GM19455 (cell line): ENCODE data around the gene ODAD2.

Source experiments
- ATAC-seq: cut with Tn5 transposase; IDR thresholded peaks from one replicate; pipeline ENCODE4 v1.9.1; 2021; ENCODE audit not compliant: unreplicated experiment

ODAD2 gene

GRCh38 chr10:27861781-27862180 is 137.1 kb downstream of the ODAD2 start:
- no peak for ATAC-seq

- ATAC-seq = no peak
Observed at GRCh38 chr10:27857616-27858015, 141.3 kb downstream of the ODAD2 start.

- no peak for ATAC-seq
Observed at GRCh38 chr10:27844223-27844622, 154.7 kb downstream of the ODAD2 start.

GRCh38 chr10:27838901-27839300 is 160.0 kb downstream of the ODAD2 start:
- no peak for ATAC-seq

- ATAC-seq = no peak
Observed at GRCh38 chr10:27838361-27838760, 160.5 kb downstream of the ODAD2 start.

- ATAC-seq = no peak
Observed at GRCh38 chr10:27834476-27834875, 164.4 kb downstream of the ODAD2 start.

GRCh38 chr10:27833792-27834191 is 165.1 kb downstream of the ODAD2 start:
- ATAC-seq = no peak

GRCh38 chr10:27832826-27833225 is 166.1 kb downstream of the ODAD2 start:
- no peak for ATAC-seq

- ATAC-seq = no peak
Observed at GRCh38 chr10:27826369-27826768, 172.5 kb downstream of the ODAD2 start.

- ATAC-seq = no peak
Observed at GRCh38 chr10:27822301-27822700, 176.6 kb downstream of the ODAD2 start.

GRCh38 chr10:27820637-27821036 is 178.2 kb downstream of the ODAD2 start:
- no peak for ATAC-seq

GRCh38 chr10:27819781-27820531 is 178.9 kb downstream of the ODAD2 start:
- no peak for ATAC-seq

GRCh38 chr10:27816320-27816719 is 182.6 kb downstream of the ODAD2 start:
- no peak for ATAC-seq

- no peak for ATAC-seq
Observed at GRCh38 chr10:27815846-27816245, 183.0 kb downstream of the ODAD2 start.

- ATAC-seq = no peak
Observed at GRCh38 chr10:27815261-27815660, 183.6 kb downstream of the ODAD2 start.

GRCh38 chr10:27805180-27805579 is 193.7 kb downstream of the ODAD2 start:
- ATAC-seq = no peak

GRCh38 chr10:27804136-27804535 is 194.7 kb downstream of the ODAD2 start:
- ATAC-seq = no peak

GRCh38 chr10:27801171-27801785 is 197.6 kb downstream of the ODAD2 start:
- no peak for ATAC-seq

- no peak for ATAC-seq
Observed at GRCh38 chr10:27799046-27799445, 199.8 kb downstream of the ODAD2 start.

- no peak for ATAC-seq
Observed at GRCh38 chr10:27794157-27794556, 204.7 kb downstream of the ODAD2 start.

- no peak for ATAC-seq
Observed at GRCh38 chr10:27792216-27792615, 206.7 kb downstream of the ODAD2 start.

- no peak for ATAC-seq
Observed at GRCh38 chr10:27784272-27784671, 214.6 kb downstream of the ODAD2 start.

GRCh38 chr10:27783660-27784059 is 215.2 kb downstream of the ODAD2 start:
- no peak for ATAC-seq
